IPS-11a (cell line): ENCODE results near the gene MDFI.

ENCODE experiments used
- H3K4me3 ChIP-seq: one replicate; pipeline ENCODE4 v1.5.1; 2013; ENCODE audit warnings: low read depth, low read length, control low read depth

The MDFI gene

DNA sequence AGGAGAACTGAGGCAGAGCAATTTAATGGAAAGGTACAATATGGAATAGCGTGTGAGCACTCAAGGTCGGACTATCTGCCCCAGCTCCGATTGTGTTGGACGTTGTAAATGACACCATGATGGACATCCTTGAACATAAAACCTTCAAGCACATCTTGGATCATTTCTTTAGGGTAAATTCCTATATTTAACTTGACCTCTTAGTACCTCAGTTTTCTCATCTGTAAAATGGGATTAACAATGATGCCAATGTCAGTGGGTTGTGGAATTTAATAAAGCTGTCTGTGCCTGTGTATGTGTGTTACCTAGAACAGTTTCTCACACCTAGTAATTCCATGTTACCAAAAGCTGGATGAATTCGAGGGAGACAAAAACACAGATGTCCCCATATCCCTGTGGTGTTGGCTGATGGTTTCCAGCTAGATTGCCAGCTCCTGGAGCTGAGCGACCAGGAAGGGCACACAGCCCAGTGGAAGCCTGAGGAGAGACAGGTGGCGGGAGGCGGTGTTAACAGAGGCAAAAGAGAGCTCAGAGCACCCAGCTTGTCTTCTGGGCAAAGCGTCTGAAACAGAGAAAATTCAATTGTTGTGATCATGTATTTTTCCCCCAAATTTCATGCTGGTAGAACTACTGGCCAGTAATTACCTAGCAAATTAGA lies 32.6 kb downstream of the MDFI start:
- H3K4me3 ChIP-seq = no peak overlapping the region

DNA sequence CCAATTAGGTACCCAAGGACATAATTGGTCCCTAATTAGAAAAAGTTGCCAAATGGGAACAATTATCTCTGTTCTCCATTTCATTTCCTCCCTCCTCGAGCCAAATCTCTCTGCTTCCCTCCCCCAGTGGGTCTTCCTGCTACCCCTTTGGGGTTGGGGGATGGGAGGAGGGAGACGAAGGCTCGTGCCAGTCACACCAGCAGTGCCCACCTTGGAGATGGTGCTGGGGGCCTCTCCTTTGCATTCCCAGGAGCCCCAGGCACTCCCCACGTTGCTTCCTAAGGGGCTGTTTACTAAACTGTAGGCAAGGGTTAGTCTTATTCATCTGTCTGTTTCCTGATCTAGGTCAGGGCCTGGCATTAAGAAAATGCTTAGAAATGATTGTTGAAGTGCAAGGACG lies 33.1 kb downstream of the MDFI start:
- H3K4me3 ChIP-seq = no peak overlapping the region

DNA sequence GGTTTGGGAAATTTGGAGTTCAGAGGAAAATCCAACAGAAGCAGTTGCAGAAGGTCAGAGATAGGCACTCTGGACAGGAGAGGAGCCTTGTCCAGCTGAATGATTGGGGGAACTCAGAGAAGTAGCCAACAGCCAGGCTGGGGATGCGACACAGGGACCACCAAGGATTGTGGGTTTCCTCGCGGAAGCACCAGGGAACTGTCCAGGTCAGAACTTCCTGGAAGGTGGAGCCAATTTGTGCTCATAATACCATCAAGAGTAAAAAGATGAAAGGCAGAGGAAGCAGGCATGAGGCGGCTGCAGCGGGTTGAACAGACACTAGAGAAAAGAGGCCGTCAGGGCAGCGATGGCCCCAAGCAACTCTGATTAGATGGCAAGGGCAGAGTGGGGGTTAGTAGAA lies 33.7 kb downstream of the MDFI start:
- no peak overlapping the region for H3K4me3 ChIP-seq

DNA sequence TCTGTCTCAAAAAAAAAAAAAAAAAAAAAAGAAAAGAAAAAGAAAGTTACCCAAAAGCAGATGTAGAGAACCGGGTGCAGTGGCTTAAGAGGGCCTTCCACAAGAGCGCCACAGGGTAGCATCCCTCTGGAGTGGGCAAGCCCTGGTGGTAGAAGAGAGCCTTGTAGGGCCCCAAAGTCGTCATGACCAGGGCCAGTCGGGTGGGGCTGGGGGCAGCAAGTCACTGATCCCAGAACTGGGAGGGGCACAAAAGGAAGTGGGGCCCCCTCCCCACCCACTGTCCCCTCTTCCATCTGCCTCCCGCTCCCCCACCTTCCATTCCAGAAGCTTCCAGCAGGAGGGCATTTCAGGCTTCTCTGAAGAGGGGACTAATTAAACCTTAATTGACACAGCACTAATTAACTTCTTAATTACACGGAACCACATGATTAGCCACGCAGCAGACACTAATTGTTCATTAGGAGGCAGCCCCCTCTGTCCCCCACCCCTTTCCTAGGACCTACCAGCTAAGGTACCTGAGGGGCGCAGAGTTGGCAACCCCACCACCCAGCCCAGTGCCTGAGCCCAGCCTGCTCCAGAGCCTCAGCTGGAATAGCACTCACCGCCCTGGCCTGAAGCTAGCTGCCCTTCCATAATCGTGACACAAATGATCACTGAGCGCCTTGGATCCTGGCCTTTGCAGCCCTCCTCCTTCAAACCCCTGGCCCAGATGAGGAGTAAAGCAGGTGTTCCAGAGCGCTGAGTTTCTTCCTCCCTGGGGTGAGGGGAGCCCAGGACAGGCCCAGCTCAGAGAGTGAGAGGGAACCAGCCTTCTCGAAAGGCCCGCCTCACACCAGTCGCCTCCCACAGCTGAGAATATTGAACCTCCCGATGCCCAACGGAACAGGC lies 34.8 kb downstream of the MDFI start:
- no peak overlapping the region for H3K4me3 ChIP-seq

GRCh38 chr6:41673704-41674000 lies 35.4 kb downstream of the MDFI start:
- no peak overlapping the region for H3K4me3 ChIP-seq

DNA sequence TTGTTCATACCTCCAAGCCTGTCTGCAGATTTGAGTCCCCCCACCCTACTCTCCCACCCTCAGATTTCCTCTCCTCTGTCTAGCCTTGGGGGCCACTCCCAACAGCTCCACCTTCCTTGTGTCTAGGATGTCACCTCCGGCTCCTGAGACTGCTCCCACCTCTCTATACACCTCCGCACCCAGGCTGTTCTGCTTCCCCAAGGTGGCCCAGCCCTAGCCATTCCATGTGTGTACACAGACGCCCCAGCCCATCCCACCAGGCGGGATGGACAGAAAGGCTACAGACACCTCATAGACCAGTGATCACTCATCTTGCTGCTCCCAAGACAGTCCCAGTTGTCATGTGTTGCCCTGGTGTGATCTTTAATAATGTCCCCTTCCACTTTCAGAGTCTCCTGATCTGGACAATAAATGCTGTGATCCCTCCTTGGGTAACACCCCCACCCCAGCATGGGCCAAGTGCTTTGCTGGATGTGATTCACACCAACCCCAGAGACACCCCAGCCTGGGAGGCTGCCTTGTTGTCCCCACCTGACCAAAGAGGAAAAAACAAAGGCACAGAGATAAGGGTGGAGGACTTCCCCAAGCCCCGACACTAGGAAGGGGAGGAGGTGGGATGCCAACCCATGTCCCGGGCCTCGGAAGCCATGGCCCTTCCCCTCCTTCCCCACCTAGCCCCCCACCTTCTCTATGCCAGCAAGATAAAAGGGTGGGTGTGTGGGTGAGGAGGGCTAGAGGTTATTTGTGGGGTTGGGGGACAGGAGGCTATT lies 36.1 kb downstream of the MDFI start:
- no peak overlapping the region for H3K4me3 ChIP-seq

DNA sequence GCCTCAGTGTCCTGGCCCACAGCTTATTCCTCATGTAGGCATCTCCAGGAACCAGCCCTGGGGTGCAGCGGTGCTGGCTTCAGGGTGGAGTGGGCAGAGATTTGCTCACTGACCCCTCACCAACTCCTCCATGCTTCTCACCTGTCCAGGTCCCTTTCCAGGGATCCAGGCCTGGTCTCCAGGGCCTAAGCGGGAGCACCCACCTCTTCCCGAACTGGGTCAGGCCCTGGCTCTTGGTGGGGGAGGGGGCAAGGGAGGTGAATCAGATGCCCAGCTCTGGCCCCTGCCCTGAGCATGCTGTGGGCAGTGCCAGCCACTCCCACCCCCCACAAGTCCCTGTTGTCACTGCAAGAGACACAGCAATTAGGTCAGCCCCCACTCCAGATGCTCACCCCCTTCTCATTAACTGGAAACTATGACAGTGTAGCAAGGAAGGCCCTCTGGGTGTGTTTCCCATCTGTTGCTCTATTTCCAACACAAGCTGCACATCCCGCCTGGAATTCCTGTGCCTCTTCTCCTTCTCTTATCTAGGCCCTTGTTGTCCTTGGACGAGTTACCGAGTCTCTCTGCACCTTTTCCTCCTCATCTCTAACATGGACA lies 37.0 kb downstream of the MDFI start:
- H3K4me3 ChIP-seq = no peak overlapping the region

GRCh38 chr6:41675992-41676391 lies 37.7 kb downstream of the MDFI start:
- no peak overlapping the region for H3K4me3 ChIP-seq

- H3K4me3 ChIP-seq = no peak overlapping the region
Measured at GRCh38 chr6:41676431-41676830, 38.2 kb downstream of the MDFI start.

DNA sequence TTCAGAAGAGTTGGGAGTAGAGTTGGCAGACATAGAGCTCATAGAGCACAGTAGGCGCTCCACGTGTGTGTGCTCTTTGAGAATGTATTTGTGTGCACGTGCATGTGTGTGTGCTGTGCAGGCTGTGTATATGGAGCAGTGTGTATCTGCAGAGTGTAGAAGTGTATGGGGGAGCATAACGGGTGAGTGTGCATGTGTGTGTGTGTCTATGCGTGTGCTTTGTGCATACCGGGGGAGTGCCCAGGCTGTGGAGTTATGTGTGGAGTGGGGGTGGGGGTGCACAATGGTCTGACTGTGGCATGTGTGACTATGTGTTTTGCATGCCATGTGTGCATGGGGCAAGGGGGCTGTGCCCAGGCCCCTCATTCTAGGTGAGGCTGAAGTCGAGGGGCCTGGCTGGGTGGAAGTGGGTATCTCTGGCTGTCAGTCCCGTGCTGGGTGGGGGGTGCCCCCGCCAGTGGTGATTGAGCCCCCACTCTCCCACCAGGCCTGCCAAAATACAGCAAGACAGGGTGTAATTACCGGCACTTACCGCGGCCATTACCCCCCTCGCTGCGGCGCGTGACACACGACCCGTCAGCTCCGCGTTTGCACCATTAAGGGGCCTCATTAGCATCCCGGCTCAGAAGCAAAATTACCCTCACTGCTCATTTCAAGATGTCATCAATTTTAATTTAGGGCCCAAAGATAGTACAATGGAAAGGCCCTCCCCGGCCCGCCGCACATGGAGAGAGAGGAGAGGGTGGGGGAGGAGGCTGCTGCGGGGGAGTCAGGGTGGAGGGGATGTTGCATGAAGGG lies 39.1 kb downstream of the MDFI start:
- no peak overlapping the region for H3K4me3 ChIP-seq

GRCh38 chr6:41678511-41679084 lies 40.3 kb downstream of the MDFI start:
- H3K4me3 ChIP-seq = no peak overlapping the region

GRCh38 chr6:41679696-41680095 lies 41.4 kb downstream of the MDFI start:
- no peak overlapping the region for H3K4me3 ChIP-seq

- H3K4me3 ChIP-seq = no peak overlapping the region
Measured at GRCh38 chr6:41680182-41680965, 42.1 kb downstream of the MDFI start.

DNA sequence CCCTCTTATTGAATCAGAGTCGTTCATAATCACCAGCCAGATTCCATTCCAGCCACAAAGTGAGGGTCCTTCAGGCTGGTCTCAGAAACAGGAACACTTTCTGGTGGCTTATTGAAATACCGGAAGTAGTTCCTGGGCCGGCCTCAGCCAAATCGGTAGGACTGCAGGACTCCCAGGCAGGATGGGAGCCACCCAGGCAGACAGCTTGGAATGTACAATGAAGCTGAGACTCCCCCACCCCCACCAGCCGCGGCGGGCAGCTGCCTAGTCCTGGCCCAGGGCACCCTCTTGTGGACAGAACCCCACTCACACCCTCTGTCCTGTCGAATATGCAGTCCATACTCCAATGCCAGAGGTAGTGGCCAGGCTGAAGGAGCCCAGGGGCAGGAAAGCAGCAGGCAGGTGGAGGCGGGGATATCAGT lies 43.8 kb downstream of the MDFI start:
- H3K4me3 ChIP-seq = no peak overlapping the region

GRCh38 chr6:41682497-41683272 lies 44.4 kb downstream of the MDFI start:
- no peak overlapping the region for H3K4me3 ChIP-seq

- no peak overlapping the region for H3K4me3 ChIP-seq
Measured at GRCh38 chr6:41683273-41683522, 44.9 kb downstream of the MDFI start.

DNA sequence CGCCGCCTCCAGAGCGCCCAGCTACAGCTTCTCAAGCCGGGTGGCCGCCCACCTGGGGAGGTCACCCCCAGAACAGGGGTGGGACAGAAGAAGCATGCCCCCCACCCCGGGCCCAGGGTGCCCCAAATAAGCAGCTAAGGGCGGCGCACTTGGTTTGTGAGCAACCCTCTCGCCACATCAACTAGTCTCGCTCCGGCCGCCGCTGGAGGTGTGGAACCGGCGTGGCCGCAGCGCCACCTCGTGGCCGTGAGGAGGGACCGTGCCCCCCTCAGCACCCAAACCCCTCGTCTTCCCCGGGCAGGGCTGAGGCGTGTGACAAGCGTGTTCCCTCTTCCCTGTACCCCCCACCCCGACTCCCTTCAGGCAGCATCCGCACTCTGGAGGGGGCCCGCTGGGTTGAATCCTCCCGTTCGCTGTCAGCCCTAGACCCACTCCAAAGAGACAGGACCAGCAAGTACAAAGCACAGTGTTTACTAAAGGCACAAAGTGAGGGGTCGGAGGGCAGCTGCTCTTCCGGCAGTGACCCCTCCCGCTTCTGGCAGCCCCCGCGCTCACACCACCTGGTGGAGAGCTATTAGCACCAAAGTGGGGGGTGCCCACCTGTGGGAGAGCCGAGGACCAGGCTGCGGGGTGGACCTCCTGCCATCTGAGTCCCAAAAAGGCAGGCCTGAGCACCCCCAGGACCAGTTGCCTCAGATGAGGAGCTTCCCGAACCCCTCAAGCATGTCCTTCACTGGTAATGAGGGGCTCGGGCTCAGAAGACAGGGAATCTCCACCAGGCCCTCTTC lies 45.4 kb downstream of the MDFI start:
- H3K4me3 ChIP-seq = no peak overlapping the region
